GM11168 (cell line): ENCODE measurements around the gene CDKN2AIPNL.

ENCODE experiments used
- in situ Hi-C: fragments of 300-500 bp; cut with MboI; formaldehyde crosslinking; loops from one replicate; pipeline ENCODE4 v1.12.0; 2022; ENCODE audit warnings: low sequenced_read_pairs; ENCODE audit not compliant: unreplicated experiment

Gene CDKN2AIPNL

DNA sequence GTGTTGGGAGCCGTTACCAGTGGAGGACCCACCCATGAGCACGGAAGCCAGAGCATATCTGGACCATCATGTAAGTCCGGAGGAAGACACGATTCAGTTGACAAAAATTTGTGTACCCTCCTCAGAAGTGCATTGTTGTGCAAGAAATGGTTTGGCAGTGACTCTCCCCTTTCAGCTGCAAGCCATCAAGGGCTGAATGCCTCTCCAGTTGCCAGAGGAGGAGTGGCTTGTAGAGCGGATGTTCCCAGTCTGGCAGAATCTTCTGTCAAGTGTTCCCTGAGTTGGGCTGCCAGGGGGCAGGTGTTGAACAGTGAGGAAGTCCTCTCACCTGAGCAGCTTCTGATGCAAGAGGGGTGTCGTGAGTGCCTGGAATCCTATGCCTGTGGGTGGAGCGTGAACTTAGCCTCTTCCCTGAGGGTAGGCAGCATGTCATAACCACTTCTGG lies 27.6 kb upstream of the CDKN2AIPNL start:
- in situ Hi-C loops: no loop called here

DNA sequence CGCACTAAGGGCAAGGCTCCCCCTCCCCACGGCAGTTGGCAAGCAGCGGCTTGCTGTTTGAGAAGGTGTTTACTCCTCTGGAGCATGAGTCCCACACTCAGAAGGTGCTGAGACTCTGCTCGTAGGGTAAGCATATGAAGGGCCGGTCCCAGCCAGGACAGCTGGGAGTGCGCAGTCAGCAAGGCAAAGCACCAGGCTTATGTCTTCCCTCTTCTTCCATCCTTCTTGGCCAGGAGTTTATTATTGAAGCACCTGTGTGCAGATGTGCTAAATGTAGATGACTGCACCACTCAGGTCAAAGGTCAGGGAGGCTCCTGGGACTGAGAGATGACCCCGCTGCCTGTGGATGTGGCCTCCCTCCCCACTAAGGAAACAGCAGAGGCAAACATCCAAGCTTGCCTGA lies 27.0 kb upstream of the CDKN2AIPNL start:
- in situ Hi-C loops: no loop called here

DNA sequence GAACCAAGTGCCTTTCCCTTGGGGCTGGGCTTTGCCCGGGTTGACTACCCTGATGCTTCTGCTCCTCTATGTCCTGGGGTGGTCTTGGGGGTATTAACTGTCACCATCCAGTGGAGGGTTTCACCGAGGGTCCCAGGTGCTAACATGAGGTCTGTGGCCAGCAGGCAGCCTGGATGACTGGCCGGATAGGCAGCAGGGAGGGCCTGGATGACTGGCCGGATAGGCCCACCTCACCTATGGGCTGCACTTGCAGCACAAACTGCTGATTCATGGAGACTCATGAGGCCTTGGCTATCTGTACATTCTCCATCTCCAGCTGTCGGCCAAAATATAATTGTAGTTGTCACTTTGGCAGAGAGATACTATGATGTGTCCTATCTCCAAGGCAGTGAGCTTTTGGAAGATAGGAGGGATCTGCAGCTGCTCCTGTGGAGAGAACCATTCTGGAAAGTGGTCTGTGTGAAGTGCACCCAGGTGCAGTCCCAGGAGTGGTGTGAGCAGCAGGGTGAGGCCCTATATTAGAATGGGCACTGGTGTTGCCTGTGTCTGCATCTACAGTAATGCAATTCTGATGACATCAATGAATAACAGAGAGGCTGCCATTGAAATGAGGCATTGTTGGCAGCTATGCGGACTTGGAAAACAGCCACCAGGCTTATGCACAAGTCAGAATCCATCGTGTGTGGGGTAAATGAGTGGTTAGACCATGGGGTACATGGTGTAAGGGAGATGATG lies 26.3 kb upstream of the CDKN2AIPNL start:
- in situ Hi-C loops: no loop called here

DNA sequence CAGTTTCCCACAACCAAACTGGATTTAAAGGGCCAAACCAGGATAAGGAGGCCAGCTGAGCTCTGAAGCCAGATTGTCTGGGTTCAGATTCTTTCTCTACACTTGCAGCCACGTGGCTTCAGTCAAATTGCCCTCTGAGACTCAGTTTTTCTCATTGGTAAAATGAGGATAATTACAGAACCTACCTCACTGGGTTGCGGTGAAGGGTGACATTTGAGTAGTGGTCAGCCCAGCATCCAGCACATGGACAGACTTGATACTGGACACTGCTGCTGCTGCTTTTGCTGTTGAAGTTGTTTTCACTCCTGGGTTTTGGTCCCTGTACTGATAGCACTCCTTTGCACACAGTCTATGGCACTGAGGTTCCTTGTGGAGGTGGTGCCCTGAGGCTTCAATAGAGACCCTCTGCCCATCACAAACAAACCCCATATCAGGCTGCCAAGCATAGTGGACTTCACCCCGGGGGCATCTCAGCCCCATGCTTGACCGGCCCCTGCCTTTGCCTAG lies 25.7 kb upstream of the CDKN2AIPNL start:
- in situ Hi-C loops: no loop called here

DNA sequence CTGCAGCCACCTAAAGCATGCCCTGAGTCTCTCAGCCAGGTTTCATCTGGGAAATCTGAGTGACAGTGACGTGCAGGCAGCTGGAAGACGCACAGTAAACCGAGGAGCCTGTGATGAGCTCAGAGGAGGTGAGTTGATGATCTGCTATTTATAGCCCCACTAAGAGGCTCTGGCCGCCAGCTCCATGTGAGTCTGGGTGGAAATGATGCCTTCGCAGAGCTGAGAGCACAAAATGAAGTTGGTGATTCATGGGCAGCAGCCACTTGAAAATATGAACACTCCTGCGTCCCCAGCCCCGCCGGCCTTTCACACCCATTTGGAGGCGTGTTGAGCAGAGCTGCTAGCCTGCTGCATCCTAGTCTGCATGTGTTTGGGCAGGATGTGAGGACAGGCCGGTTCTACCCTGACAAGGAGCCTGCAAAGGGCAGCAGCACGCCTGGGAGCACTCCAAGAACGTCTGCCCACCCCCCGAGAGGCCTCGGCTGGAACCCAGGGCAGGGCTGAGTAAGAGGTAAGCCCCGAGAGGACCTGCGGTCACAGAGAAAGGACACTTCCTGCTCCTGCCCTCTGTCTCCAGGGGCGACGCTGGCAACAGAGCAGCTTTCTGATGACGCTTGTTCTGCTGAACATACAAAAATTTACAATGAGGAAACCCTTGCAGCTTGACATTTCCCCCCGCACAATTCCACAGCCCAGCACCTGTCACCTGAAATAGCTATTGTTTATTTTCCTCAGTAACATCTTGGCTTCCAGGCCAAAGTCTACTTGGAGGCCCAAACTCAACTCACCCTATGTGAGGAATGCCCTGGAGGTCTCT lies 25.1 kb upstream of the CDKN2AIPNL start:
- in situ Hi-C loops: no loop called here

DNA sequence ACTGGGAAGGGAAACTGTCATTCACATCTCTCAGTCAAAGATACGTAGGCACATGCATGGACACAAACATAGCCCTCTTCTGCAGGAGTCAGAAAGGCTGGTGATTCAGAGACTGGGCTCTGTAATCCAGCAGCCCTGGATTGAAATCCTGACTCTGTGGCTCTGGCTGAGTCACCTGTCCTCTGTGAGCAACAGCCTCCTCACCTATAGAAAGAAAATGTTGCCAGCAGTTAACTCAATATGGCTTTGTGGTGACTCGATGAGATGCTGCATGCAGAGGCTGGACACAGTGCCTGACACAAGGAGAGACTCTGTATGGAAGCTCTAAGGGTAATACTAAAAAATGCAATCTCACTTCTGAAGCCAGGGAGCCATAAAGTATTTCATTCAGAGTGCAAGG lies 23.9 kb upstream of the CDKN2AIPNL start:
- in situ Hi-C loops: no loop called here

DNA sequence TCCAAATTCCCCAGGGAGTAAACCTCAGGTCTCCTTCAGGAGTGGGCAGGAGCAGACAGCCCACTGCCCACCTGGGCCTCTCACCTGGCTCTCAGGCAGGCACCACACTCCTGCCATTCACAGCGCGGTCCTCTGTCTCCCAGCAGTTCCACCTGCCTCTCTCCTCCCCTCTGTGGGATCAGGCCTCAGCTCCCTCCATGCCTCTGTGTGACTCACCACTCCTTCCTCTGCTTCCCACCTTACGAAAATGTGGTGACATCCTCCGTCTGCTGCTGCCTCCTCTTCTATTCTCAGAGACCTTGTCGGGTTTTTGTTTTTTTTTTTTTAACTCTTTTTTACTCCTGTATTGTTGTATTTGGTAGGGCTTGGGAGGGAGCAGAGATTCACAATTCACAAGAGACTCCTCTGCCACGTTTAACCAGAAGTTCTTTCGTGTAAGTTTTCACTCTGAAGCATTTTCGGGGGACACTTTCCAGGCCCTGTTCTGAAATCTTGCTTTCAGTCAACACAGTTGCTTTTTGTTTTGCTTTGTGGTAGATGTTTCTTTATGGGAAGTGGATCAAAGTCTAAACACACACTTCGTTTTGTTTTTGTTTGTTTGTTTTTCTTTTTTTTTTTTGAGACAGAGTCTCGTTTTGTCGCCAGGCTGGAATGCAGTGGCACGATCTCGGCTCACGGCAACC lies 21.1 kb upstream of the CDKN2AIPNL start:
- in situ Hi-C loops: no loop called here

DNA sequence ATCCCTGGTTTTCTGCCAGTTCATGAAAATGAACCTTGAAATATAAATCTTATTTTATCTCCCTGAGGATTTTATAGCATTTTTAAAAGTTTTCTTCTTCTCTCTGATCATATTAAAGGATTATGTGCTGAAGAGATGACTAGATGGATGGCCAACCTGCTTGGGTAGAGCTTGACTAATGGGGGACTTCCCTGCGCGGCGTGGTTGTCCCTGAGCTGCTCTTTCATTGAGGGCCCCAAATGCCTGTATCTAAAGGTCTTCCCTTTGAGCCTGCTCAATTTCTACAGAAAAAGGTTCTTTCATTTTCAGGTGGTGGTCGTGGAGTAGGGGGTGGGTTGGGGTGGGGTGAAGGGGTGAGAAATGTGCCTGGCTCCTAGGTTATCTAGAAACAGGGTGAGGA lies 20.5 kb upstream of the CDKN2AIPNL start:
- in situ Hi-C loops: no loop called here

DNA sequence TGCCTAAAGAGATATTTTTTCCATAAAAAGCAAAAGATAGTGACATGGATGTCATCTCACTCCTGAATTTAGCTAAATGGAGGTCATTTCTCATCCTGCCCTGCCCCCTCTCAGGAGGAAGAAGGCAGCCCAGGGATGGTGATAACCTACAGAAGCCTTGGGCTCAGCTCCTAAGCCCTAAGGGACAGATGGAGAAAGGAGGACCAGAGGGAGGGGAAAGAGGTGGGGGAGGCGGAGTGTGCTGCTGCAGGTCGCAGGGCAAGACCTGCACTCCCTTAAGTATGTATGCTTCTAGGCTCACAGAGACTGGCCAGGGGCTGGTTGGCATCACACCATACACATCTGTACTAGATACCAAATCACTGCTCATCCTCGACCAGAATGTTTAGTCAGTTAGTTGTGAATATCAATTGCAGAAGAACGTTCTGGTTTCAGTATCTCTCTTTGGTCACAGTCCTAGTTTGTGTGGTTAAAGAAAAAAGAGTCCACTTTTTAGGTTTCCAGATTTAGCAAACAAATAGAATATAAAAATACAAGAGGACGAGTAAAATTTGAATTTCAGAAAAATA lies 18.4 kb upstream of the CDKN2AIPNL start:
- in situ Hi-C loops: no loop called here

DNA sequence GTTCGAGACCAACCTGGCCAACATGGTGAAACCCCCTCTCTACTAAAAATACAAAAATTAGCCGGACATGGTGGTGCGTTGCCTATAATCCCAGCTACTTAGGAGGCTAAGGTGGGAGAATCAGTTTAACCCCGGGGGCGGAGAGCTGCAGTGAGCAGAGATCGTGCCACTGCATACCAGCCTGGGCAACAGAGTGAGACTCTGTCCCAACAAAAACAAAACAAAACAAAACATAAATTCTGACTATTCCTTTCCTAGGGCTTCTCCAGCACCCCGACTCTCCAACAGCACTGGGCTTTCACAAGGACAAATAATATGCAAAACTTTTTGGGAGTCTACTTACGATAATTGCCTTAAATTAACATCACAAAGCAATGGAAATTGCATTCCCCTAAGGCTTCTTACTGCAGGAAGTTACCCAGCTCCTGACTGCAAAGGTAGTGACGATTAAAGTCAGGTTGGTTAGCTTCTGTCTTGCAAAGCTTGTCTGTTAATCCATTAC lies 15.9 kb upstream of the CDKN2AIPNL start:
- in situ Hi-C loops: loop anchor here (10.0 kb wide), 1 partner anchor 67 kb away; no protein-coding TSS in a partner anchor

DNA sequence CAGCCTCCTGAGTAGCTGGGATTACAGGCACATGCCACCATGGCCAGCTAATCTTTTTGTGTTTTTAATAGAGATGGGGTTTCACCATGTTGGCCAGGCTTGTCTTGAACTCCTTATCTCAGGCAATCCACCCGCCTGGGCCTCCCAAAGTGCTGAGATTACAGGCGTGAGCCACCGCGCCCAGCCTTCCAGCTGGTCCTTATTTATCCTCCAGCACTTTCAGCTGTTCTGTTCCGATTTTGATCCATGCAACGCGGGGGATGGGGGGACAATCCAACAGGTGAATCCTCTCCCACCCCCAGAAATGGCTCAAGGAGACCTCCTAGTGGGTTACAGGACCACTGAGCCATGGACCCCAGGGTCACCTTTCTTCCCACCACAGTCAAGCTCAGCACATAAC lies 14.7 kb upstream of the CDKN2AIPNL start:
- in situ Hi-C loops: loop anchor here (10.0 kb wide), 1 partner anchor 68 kb away; no protein-coding TSS in a partner anchor

DNA sequence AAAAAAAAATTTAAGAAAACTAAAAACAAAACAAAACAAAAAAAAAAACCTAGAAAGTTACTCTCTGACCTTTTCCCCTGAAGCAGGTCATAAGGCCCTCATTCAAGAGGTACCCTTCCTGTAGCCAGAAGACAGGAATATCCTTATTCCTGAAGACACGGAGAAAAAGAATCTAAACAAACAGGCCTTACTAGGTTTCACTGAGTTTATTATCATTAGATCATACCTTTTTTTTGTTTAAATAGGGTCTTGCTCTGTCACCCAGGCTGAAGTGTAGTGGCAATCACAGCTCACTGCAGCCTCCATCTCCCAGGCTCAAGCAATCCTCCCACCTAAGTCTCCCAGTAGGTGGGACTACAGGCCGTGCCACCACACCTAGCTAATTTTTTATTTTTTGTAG lies 11.7 kb upstream of the CDKN2AIPNL start:
- in situ Hi-C loops: loop anchor here (10.0 kb wide), 1 partner anchor 71 kb away; no protein-coding TSS in a partner anchor

DNA sequence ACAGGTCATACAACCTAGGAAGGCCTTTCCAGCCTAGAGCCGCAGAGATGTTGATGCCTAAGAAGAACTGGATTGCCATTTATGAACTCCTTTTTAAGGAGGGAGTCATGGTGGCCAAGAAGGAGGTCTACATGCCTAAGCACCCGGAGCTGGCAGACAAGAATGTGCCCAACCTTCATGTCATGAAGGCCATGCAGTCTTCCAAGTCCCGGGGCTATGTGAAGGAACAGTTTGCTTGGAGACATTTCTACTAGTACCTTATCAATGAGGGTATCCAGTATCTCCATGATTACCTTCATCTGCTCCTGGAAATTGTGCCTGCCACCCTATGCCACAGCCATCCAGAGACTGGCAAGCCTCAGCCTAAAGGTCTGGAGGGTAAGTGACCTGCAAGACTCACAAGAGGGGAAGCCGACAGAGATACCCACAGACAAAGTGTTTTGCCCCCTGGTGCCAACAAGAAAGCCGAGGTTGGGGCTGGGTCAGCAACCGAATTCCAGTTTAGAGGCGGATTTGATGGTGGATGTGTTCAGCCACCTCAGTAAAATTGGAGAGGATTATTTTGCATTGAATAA lies 11.2 kb upstream of the CDKN2AIPNL start:
- in situ Hi-C loops: loop anchor here (10.0 kb wide), 1 partner anchor 72 kb away; no protein-coding TSS in a partner anchor

DNA sequence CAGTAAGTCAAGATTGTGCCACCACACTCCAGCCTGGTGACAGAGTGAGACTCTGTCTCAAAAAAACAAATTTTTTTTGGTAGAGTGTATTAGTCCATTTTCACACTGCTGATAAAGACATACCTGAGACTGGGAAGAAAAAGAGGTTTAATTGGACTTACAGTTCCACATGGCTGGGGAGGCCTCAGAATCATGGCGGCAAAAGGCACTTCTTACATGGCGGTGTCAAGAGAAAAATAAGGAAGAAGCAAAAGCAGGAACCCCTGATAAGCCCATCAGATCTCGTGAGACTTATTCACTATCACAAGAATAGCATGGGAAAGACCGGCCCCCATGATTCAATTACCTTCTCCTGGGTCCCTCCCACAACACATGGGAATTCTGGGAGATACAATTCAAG lies 9.4 kb upstream of the CDKN2AIPNL start:
- in situ Hi-C loops: loop anchor here (10.0 kb wide), 1 partner anchor 74 kb away; no protein-coding TSS in a partner anchor

DNA sequence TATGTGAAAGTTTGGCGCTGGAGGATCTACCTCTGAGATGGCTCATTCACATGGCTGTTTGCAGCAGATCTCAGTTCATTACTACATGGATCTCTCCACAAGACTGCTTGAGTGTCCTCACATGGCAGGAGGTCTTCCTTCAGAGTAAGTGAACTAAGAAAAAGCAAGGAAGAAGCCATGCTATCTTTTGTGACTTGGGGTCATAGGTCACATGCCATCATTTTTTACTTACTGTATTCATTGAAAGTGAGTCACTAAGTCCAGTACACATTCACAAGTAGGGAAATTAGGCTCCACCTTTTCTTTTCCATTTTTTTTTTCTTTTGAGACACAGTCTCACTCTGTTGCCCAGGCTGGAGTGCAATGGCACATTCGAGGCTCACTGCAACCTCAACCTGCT lies 8.7 kb upstream of the CDKN2AIPNL start:
- in situ Hi-C loops: loop anchor here (10.0 kb wide), 1 partner anchor 74 kb away; no protein-coding TSS in a partner anchor

DNA sequence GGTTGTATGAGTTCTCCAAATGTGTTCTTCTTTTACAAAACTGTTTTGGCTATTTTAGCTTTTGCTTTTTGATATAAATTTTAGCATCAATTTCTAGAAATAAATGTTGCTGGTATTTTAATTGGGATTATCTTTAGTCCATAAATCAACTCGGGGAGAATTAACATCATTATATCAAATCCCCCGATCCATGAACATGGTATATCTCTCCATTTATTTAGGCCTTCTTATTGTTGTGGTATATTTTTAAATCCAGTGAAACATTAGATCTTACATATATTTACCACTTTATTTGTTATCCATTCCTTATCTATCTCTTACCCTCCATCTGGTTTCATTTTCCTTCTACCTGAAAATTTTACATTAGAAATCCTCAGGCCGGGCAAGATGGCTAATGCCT lies 7.3 kb upstream of the CDKN2AIPNL start:
- in situ Hi-C loops: no loop called here

DNA sequence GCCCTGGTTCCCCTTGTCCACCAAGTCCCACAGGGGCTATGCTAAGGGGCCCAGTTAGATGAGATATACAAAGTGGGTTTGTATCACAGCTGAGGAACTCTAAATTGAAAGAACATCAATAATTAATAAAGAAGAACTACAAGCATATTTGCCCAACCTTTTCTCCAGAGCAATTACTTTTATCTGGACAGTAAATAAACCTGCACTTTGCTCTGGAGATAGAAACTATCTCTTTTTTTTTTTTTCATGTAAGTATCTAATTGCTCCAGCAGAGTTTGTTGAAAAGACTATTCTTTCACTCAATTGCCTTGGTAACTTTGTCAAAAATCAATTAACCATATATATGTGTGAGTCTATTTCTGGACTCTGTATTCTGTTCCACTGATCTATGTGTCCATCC lies 6.0 kb upstream of the CDKN2AIPNL start:
- in situ Hi-C loops: no loop called here

DNA sequence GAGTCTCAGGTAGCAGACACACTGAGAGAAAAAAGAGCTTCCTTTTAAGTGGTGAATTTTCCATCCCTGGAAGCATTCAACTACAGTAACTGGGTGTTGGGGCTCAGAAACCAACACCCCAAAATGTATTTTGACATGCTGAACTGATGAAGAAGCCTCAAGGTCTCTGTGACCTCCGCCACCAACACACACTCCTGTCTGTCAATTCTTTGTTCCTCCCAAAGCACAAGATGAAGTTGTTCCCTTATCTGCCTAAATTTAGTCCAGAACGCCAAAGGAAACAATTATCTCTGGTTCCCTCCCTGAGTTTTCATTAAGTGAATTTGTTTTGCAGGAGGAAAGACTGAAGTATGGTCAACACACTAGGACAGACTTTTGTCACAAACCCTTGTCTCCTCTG lies 1.4 kb upstream of the CDKN2AIPNL start:
- in situ Hi-C loops: no loop called here

DNA sequence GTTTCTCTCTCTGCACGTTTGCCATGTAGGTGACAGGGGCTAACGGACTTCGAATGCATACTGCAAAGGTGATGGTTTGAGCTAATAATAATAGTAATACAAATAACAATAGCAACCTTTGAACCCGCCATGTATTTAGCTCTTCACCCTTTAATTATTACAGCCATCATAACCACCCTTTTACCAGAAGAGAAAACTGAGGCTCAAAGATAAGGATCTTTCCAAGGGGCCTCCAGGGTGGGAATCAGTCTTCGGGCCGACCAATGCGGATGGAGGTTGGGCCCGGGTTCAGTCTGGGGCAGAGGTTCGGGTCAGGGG lies 494 bp downstream of the CDKN2AIPNL start:
- in situ Hi-C loops: no loop called here

DNA sequence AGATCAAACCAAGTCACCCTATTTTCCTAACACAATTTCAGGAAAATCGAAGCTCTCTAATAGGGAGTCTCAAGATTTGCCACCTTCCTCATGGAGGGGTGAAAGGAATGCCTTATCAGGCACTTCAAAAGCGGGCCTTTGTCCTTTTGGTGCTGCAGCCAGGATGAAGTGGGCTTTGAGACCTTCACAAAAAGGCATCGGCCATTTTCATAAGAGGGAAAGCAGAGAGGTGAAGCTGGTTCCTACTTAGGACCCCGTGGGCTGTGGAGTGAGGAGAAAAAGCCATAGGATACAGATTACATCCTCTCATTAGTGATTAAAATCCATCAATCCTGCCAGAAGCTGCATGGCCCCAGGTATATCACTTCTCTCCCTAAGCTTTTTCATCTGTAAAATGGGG lies 859 bp downstream of the CDKN2AIPNL start:
- in situ Hi-C loops: no loop called here
